HG03439 (cell line): Measurements from ENCODE around the gene PDE4D.

Experiments used
- ATAC-seq: cut with Tn5 transposase; IDR thresholded peaks from one replicate; pipeline ENCODE4 v1.9.1; 2021; ENCODE audit warnings: mild to moderate bottlenecking, moderate library complexity; ENCODE audit not compliant: unreplicated experiment

The PDE4D gene

DNA sequence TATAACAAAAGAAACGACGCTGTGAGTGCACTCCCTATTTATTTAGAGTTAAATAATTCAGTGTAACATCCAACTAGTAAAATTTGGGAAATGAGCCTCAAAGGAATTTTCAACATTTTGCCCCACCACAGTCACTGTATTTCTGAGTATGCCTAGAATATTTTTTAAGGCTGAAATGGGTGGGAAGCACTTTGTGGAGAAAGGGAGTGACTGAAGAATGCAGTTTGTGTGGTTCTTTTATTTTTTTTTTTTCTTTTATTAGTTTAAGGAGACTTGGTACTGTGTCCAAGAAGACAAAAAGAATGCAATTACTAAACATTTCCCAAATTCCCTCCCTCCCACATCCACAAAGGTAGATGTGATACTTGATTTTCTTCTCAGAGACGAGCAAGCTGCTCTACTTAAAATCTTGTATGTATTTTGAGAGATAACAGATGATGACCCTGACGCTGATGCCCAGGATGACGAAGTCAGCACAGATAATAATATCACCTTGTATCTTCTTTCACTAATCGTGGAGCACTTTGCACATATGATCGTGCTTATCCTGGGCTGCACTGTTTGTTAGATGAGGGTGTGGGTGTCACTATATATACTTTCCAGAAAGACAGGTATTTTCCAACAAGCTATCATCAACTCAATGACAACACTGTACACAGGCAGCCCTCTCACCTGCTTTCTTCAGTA is 724.3 kb downstream of the PDE4D start:
- no peak for ATAC-seq

DNA sequence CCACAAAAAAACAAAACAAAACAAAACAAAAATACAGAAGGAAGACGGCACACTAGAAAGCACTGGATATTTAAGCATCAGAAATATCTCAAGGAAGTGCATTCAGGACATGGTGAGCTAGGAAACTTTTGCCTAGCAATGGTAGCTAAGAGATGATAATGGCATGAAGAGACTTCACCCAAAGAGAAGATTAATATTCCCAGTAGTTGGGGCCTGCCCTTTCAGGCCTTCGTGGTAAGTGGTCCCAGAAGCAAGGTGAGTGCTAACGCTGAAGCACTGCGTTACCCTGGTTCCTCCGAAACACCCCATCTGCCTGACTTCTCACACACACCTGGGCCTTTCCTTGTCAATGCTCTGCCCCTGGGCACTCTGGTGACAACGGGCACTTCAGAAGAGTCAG is 725.5 kb downstream of the PDE4D start:
- ATAC-seq: no peak

DNA sequence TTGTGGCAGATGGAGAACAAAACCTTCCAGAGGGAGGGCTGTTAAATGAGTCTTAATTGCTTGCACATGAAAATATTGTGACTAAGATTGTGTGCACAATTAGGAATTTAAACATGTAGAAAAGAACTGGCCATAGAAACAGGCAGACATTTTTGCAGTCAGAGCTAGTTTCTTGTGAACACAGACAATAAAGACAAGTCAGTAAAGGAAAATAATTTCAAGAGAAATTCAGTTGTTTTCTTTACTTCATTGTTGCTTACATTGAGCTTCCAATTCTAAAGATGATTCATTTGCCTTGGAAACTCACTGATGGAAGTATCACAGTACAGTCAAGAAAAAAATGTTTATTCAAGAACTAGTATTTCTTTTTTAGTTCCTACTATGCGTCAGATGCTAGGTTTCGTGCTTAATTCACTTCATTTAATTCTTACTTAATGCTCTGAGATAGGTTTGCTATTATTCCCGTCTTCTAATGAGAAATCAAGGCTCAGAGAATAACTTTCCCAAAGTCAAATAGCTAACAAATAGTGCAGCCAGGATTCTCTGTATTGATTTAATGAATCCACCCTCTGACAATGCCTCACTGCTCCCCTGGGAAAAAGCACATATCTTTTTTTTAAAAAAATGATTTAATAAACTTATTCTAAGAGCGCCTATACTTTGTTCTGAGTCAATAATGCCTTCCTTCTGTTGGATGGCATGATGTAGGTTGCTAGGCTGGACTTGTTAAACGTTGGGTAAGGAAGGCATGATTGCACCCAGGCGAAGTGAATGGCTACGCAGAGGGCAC is 729.3 kb downstream of the PDE4D start:
- no peak for ATAC-seq

DNA sequence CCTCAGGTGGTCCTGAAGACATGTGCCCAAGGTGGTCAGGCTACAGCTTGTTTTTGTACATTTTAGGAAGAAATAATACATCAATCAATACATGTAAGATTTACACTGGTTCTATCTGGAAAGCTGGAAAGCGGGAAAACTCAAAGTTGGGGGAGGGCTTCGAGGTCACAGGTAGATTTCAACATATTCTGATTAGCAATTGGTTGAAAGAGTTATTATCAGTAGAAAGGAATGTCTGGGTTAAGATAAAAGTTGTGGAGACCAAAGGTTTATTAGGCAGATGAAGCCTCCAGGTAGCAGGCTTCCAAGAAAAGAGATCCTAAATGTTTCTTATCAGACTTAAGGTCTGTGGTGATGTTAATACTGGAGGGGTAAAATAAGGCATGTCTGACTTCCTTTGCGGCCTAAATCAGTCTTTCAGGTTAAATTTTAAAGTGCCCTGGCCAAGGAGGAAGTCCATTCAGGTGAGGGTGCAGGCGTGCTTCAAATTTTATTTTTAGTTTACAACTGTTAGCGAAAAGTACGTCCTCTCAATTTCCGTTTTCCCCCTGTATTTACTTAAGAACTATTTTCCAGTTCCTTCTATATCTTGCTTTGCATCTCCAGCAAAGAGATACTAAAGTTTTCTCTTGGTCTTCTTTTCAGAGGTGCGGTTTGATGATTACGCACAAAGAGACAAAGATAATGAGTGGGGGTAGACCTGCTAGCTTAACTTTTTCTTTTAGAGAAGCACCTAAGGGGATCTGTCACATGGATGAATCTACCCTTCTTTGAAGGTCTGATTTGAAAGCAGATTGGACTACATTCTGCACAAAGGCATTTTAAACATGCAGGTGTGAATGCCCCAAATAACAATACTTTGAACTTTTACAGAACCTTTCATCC is 732.1 kb downstream of the PDE4D start:
- ATAC-seq: no peak

DNA sequence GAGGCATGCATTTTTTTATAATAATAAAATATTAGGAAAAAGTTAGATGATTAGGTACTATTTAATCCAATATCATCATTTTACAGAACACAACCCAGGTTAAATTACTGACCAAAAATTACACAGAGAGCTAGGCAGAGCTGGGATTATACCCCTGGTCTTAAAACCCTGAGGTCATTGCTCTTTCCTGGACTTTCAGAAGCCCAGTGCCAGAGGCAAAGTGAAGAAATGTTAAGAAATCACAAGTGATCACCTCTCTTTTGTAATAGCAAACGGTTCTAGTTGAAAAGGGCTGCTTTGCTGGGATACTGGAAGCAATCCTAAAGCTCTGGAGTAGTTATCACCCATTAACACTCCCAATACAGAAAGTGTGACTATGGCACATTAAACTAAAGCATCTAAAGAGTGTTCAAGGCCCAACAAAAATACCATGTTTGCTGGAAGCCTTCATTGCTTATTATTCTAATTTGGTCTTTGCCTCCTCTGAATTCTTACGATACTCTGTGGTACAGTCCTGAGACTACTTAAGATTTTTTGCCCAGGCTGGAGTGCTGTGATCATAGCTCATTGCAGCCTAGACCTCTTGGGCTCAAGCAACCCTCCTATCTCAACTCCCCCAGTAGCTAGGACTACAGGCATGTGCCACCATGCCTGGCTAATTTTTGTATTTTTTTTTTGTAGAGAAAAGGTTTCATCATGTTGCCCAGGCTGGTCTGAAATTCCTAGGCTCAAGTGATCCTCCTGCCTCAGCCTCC is 734.7 kb downstream of the PDE4D start:
- no peak for ATAC-seq

DNA sequence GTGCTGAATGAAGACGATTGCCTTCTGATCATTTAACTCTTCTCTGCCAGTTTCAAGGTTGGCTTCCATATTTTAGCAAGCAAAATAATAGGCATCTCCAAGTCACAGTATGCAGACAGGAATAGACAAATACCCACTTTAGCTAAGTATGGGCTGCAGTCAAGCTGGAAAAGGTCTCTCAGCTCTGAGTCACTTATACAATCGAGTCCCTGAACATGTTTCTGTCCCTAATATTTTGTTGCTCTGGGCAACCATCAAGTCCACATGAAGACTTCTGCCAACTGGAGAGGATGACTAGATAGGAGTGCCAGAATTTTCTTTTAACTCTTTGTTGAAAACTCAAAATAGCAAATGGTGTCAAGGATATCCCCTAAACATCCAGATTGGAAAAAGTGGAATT is 735.4 kb downstream of the PDE4D start:
- ATAC-seq: no peak

DNA sequence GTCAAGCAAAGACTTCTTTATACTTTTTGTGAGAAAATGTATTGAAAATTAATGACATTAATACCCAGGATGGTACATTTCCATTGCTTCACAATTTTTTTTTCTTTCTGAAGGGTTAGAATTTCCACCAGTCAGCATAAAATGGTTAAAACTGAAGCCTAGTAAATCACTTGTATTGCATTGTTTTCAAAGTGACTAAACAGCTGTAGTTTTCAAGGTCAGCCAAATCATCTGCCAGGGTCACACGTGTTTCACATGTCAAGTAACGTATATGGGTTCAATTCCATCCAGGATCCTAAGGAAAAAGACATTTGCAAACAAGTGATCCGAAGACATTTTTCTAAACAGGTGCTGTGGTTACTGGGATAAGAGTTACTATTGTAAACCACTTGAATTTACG is 736.5 kb downstream of the PDE4D start:
- no peak for ATAC-seq

DNA sequence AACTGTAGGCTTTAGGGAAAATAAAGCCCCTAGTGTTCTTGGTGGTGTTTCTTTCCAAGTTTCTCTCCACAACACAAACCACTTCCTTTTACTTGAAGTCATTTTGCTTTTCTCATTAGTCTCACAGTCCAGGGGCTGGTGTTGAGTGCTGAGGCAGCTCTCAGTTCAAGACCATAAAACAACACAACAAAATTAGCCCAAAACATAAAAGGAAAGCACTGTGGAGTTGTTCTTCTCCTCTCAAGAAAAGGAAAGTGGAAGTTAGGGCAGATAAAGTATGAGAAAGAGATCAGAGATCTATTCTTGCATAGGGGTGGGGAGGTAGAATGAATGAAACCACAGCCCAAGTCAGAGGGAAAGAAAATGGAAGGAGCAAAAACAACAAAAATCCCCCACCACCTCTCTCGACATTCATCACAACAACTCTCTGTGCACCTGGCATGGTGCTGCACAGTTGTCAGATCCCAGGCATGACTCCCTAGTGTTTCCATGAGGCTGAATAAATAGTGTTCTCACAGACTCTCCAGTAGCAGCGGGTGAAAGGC is 740.8 kb downstream of the PDE4D start:
- ATAC-seq: no peak

DNA sequence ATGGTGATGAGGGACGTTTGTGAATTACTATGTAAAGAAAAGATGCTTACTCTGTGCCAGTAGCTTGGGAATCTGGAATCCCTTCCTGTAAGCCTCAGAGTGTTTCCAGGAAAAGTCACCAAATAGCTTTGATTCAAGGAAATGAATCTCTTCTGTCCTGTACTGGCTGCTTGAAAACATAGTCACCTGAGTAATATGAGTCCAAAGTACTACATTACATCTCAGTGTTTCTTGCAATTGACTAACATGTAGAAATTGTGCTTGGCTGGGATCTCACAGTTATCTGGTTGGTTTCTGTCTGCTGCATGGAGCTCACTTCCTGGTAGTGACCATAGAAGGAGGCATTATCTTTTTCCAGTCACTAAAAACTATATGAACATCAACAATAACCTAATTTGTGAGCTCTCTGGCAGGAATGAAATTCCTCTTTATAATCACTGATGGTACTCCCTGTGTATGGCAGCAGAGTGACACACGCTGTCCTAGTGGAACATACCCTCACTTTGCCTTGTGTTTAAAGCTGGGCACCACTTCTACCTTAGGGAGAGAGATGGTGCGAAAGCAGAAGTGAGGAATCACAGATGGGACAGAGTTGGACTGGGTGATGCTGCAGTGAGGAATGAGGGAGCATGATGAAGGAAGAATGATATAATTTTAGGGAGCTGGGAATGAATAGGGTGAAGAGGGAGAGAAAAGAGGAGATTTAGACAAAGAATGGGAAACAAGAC is 742.2 kb downstream of the PDE4D start:
- ATAC-seq: no peak

DNA sequence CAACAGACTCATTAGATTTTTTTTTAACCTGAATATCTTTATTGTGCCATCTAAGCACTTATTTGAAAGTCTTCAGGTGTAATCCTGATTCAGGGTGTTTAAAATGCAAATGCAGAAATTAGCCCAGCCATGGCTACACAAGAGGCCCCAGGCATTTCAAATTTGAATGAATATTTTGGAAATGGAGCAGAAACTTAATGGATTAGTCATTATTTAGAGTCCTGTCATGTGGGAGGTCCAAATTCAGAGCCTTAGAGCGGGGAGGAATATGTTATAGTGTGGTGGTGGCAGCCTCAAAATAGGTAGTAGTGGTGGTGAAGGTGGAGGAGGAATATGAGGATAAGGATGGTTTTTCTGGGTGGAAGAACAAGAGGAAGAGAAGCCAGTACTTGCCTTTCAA is 743.7 kb downstream of the PDE4D start:
- ATAC-seq: no peak

DNA sequence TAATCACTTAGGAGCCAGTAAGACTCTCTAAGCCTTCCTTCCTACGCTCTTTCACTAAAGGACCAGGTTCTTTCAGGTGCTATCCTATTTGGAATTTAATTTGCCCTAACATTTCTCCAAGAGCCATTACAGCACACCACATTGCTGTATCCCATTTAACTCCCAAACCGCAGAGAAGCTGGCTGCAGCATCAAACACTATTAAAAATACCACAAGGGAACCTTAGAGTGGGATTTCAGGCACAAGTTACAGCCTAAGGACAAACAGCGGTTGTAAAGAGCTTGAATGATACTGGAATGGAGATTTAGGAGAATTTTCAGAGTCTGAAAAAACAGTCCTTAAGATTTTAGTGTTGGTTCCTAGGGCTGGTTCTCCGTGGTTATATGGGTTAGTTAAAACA is 744.3 kb downstream of the PDE4D start:
- no peak for ATAC-seq

DNA sequence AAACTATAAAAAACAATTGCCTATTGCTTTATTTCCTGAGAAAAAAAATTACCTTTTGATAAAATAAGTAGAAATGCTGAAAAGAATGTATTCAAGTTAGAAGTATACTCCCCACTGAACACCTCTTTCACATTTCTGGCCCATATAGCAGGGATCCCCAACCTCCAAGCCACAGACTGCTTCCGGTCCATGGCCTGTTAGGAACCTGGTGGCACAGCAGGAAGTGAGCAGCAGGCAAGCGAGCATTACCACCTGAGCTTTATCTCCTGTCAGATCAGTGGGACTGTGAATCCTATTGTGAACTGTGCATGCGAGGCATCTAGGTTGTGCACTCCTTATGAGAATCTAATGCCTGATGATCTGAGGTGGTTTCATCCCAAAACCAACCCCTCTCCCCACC is 746.8 kb downstream of the PDE4D start:
- no peak for ATAC-seq

DNA sequence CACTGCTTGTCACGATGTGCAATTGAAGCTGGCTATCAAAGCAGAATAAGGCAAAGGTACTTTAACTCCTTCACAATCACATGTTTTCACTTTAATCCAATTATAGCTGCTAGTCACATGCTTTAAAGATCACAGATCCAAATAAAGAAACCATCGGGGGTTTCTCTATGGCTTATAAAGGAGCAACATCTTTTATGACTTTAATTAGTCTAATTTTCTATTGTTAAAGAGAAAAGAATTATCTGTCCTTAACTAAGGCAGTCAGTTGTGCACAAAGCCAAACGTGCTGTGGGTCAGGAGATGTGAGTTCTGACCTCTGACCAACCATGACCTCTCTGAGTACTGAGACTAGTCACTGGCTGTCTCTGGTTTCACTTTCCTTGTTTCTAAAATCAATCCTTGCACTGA is 749.6 kb downstream of the PDE4D start:
- peak; percentile 94 for ATAC-seq

DNA sequence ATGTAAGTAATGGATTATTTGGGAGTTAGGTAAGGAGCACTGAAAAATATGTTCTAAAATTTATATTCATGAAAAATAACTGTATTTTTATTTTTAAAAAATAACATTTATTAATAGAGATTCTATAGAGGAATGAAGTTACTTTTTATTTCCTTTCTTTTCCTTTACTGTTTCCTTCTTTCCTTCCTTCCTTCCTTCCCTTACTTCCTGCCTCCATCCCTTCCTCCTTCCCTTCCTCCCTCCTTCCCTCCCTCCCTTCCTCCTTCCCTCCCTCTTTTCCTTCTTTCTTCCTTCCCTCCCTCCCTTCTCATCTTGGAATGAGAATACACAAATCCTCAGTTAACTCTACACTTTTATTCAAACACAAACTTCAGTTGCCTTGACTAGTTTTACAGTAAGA is 750.6 kb downstream of the PDE4D start:
- ATAC-seq: no peak

DNA sequence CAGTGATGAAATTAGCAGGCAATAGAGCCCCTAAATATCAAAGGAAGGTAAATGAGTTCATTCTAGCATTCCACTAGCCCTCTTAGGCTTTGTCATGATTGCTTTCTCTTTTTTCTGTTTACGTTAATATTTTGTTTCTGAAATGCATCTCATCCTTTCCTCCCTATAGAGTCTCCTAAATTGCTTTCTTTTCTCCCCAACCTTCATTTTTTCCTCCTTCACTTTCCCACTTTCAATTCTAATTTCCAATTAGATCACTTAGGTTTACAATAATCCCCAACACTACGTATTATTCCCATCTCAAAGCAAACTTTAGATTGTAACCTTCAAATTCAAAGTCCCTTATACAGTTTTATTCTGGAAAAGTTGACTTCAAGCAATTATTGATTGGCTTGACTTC is 751.4 kb downstream of the PDE4D start:
- ATAC-seq: no peak

DNA sequence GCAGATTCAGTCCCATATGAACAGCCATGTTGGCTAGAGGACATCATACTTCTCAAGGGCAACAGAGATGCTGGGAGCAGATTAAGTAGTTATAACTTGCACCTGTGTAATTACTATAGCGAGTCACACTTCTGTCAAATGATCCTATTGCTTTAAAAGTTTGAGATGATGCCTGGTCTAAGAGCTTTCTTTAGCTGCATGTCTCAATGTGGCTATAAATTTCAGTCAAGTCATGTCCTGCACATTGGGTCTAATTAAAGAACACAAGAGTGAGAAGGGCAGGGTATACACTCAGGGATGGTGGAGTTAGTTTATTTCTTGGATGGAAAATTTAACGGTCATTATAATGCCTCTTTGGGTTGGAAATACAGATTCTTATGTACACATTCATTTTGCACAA is 753.4 kb downstream of the PDE4D start:
- ATAC-seq: no peak

DNA sequence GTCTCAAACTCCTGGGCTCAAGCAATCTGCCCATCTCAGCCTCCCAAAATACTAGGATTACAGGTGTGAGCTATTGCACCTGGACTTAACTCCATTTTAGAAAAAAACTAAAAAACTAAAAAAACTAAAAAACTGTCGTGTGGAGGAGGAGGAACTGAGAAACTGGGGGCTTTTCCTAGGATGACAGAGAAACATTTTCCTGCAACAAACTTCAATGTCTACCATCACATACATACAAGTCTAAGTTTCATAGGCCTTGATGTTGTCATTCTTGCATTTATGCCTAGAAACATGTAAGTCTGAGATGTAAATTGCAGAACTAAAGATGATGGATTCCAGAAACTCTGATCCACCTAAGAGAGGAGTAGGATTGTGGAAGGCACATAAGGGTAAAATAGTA is 753.8 kb downstream of the PDE4D start:
- ATAC-seq: no peak

DNA sequence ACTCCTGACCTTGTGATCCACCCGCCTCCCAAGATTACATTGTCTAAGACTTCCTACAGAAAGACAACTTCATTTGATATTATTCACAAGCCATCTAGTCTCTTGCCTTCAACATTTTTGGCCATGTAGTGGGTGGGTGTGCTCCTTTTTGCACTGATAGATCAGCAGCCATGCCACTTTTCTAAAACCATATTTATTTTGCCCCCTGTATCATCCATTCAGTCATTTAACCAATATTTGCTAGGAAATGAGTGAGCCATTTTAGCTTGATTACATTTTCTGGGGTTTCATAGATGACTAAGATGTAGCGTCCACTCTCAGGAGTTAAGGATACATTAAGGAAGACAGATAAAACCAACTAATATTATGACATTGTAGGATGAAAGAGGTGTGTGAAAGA is 755.0 kb downstream of the PDE4D start:
- ATAC-seq: no peak

DNA sequence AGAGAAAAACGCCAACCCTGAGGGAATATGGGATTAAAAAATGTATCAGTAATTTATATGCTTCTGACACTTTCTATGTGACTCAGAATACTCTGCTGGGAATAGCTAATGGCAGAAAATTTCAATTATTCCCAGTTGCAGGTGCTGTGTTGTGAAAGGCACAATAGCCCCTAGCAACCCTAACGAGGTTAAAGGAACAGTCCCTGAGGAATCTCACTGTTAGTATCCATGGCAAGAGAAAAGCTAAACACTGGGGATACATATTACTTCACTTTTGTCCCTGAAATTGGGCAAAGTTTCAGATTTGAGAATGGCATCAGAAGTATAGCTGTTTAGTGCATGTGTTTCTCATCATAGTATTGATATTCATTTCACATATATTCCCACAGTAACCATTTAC is 755.7 kb downstream of the PDE4D start:
- no peak for ATAC-seq

DNA sequence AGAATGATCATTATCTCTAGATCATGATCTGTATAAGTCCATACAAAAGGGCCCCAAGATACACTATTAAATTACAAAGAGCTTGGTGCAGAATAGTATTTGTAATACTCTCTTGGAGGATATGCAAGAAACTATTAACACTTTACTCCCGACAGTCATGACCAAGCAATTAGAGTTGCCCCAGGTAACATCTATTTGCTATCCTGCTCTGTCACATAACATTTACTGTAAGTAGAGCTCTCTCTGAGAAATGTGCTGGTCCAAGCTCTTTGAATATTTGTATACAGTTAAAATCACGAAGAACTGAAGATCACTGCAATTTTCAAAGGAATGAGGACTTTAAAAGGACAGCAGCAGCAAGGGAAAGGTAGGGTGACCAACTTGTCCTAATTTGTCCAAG is 757.0 kb downstream of the PDE4D start:
- no peak for ATAC-seq
